ENCODE data around the gene CPNE7.

DNA sequence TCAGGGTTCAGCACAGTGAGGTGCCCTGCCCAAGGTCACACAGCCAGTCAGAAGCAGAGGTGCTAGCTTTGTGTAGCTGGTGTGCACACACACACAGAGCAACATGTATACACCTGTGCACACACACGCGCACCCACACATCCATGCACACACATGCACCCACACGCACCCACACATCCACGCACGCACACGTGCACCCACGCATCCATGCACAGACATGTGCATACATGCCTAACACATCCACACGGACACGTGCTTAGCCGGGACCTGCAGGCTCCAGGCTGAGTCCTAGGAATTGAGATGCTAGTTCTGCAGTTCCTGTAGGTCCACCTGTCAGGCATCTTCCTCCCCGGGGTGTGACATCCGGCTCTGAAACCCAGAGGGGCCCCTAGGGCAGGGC, 24.9 kb downstream of the CPNE7 start:
- no peak for TF ChIP-seq GATA2 (IDR thresholded peaks at IDR 0.05; ENCODE audit: low read depth, low read length)
- no peak for TF ChIP-seq GATA3 (IDR thresholded peaks at IDR 0.05; ENCODE audit: low read depth, low read length)
